ENCODE results near the gene RELN. TPM values are rescaled to one million over a fixed set of nuclear protein-coding genes. Genes with fewer than 3 reads are reported as not detected.

The RELN gene
- total and polyA plus RNA-seq, 2 donors (not counting 1 experiment from before 2014, with no cell fraction given), result not detected

DNA sequence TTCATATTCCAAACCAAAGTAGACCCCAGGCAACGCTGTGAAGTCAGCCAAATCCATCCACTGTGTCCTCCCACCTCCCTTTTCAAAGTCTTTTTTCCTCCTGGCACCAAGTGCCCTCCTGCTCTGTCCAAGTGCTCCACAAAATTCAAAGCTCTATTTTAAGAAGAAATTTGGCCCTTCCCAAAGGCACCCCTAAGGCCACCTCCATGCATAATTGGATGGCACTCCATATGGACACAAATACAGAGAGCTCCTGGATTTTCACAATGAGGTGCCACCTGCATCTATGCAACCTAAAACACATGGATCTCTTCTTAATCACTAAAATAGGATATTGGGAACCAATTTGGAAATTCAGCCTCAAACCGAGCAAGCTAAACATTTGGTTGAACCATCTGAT, 121.6 kb downstream of the RELN start:
- Histone ChIP-seq H3K9ac (ENCODE audit: low read length) (no peak overlapping the region), H3K36me3 (replicated peaks in 1 of 2; ENCODE audit: control extremely low read depth in 1 of 2, control insufficient read depth in 1 of 2, extremely low read depth in 1 of 2, insufficient read depth in 2 of 2, low read length in 1 of 2) (no peaks in the 10 kb centered on the region), H2AFZ (ENCODE audit: insufficient read depth, low read depth, low read length, poor library complexity, severe bottlenecking) (no peak overlapping the region), H3K27ac (ENCODE audit: low read length in 2 of 2) (no peak overlapping the region), H3K79me2 (ENCODE audit: control insufficient read depth, insufficient read depth, low read length) (no peaks in the 10 kb centered on the region), H3K27me3 (replicated peaks in 1 of 4; ENCODE audit: control extremely low read depth in 1 of 4, control insufficient read depth in 3 of 4, insufficient read depth in 4 of 4, low read length in 3 of 4) (no peaks in the 10 kb centered on the region), H3K9me3 (ENCODE audit: control extremely low read depth in 1 of 3, control insufficient read depth in 2 of 3, insufficient read depth in 1 of 3, low read length in 2 of 3) (no peaks in the 10 kb centered on the region), H3K4me1 (ENCODE audit: control insufficient read depth in 2 of 2, insufficient read depth in 2 of 2, low read length in 2 of 2) (no peaks in the 10 kb centered on the region), H4K20me1 (ENCODE audit: control insufficient read depth, insufficient read depth, low read length, poor library complexity, severe bottlenecking) (no peaks in the 10 kb centered on the region), H3K4me2 (replicated peaks; ENCODE audit: low read depth, low read length, poor library complexity, severe bottlenecking) (no peak overlapping the region), H3K4me3 (ENCODE audit: control extremely low read depth in 1 of 5, extremely low read depth in 1 of 5, insufficient read depth in 1 of 5, low read depth in 2 of 5, low read length in 4 of 5) (no peak overlapping the region)
- CTCF ChIA-PET, result no interaction called here
- ATAC-seq (ENCODE audit: low read depth), result no peak
- intact Hi-C loops (cut with micrococcal nuclease), result no loop called here
- POLR2A ChIA-PET, result no interaction called here
- H3K4me3 Mint-ChIP-seq, result no peak overlapping the region
- no peaks in the 10 kb centered on the region for H3K4me1 Mint-ChIP-seq
- TF ChIP-seq, protein P1, sequence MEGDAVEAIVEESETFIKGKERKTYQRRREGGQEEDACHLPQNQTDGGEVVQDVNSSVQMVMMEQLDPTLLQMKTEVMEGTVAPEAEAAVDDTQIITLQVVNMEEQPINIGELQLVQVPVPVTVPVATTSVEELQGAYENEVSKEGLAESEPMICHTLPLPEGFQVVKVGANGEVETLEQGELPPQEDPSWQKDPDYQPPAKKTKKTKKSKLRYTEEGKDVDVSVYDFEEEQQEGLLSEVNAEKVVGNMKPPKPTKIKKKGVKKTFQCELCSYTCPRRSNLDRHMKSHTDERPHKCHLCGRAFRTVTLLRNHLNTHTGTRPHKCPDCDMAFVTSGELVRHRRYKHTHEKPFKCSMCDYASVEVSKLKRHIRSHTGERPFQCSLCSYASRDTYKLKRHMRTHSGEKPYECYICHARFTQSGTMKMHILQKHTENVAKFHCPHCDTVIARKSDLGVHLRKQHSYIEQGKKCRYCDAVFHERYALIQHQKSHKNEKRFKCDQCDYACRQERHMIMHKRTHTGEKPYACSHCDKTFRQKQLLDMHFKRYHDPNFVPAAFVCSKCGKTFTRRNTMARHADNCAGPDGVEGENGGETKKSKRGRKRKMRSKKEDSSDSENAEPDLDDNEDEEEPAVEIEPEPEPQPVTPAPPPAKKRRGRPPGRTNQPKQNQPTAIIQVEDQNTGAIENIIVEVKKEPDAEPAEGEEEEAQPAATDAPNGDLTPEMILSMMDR (IDR thresholded peaks at IDR 0.05), result no peak
- TF ChIP-seq EZH2 (IDR thresholded peaks at IDR 0.05; ENCODE audit: borderline replicate concordance, insufficient read depth, low read depth, low read length, poor library complexity, severe bottlenecking), result no peak
- no peaks in the 10 kb centered on the region for H3K27me3 Mint-ChIP-seq
- 33% methylated on average over 1 of the region's 2 CpGs for WGBS (ENCODE audit: insufficient coverage)
- no peak for DNase-seq
- H3K9me3 Mint-ChIP-seq (ENCODE audit: insufficient read depth), result no peaks in the 10 kb centered on the region
- H3K27ac Mint-ChIP-seq, result no peak overlapping the region

DNA sequence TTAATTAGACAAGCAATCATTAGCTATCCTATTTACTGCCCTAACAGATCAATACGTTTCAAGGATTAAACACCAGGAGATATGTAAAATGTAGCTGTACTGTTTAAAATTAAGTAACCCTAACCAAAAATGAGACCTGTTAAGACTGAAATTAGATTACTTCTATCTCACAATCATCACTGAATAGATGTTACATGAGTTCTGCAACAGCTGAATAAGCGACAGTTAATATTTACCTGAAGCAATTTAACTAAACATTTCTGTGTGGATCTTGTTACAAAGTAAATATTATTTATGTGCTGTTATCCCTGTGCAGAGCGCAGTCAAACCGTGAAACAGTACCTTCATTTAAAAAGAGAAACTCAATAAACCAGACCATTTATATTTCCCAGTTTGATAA, 122.5 kb downstream of the RELN start:
- Mint-ChIP-seq H3K4me1 (no peaks in the 10 kb centered on the region), H3K27me3 (no peaks in the 10 kb centered on the region), H3K9me3 (ENCODE audit: insufficient read depth) (no peaks in the 10 kb centered on the region), H3K4me3 (no peak overlapping the region), H3K27ac (no peak overlapping the region)
- no peak overlapping the region for H3K4me3 ChIP-seq (ENCODE audit: control extremely low read depth in 1 of 5, extremely low read depth in 1 of 5, insufficient read depth in 1 of 5, low read depth in 2 of 5, low read length in 4 of 5)
- POLR2A ChIA-PET, result no interaction called here
- DNase-seq, result no peak
- TF ChIP-seq, protein P1 (IDR thresholded peaks at IDR 0.05), result no peak
- no peak for TF ChIP-seq EZH2 (IDR thresholded peaks at IDR 0.05; ENCODE audit: borderline replicate concordance, insufficient read depth, low read depth, low read length, poor library complexity, severe bottlenecking)
- no peak overlapping the region for H3K9ac ChIP-seq (ENCODE audit: low read length)
- no peaks in the 10 kb centered on the region for H3K4me1 ChIP-seq (ENCODE audit: control insufficient read depth in 2 of 2, insufficient read depth in 2 of 2, low read length in 2 of 2)
- H3K4me2 ChIP-seq (replicated peaks; ENCODE audit: low read depth, low read length, poor library complexity, severe bottlenecking), result no peak overlapping the region
- H3K27ac ChIP-seq (ENCODE audit: low read length in 2 of 2), result no peak overlapping the region
- no peaks in the 10 kb centered on the region for H3K27me3 ChIP-seq (replicated peaks in 1 of 4; ENCODE audit: control extremely low read depth in 1 of 4, control insufficient read depth in 3 of 4, insufficient read depth in 4 of 4, low read length in 3 of 4)
- no peak for ATAC-seq (ENCODE audit: low read depth)
- no peaks in the 10 kb centered on the region for H3K79me2 ChIP-seq (ENCODE audit: control insufficient read depth, insufficient read depth, low read length)
- H4K20me1 ChIP-seq (ENCODE audit: control insufficient read depth, insufficient read depth, low read length, poor library complexity, severe bottlenecking), result no peaks in the 10 kb centered on the region
- CTCF ChIA-PET, result no interaction called here
- H3K9me3 ChIP-seq (ENCODE audit: control extremely low read depth in 1 of 3, control insufficient read depth in 2 of 3, insufficient read depth in 1 of 3, low read length in 2 of 3), result no peaks in the 10 kb centered on the region
- no CpG with 5 or more reads among the region's 4 CpGs for WGBS (ENCODE audit: insufficient coverage)
- no peak overlapping the region for H2AFZ ChIP-seq (ENCODE audit: insufficient read depth, low read depth, low read length, poor library complexity, severe bottlenecking)
- intact Hi-C loops (cut with micrococcal nuclease), result no loop called here
- H3K36me3 ChIP-seq (replicated peaks in 1 of 2; ENCODE audit: control extremely low read depth in 1 of 2, control insufficient read depth in 1 of 2, extremely low read depth in 1 of 2, insufficient read depth in 2 of 2, low read length in 1 of 2), result no peaks in the 10 kb centered on the region

Data from B cell (primary cell).